Sigmoid colon (tissue), 4 donors: ENCODE results near the gene MAPKBP1.

ENCODE experiments used
- CTCF ChIP-seq, 4 experiments: fragments of 450-650 bp in 3 of 4; fragments of 200-600 bp in 1 of 4; IDR thresholded peaks; one replicate each; pipeline ENCODE4 v1.5.1; 2016 to 2019; ENCODE audit warnings: antibody characterized with exemption in 4 of 4, mild to moderate bottlenecking in 3 of 4, moderate library complexity in 2 of 4
- EP300 ChIP-seq, 4 donors: sonication (generic); formaldehyde crosslinking; IDR thresholded peaks; one replicate each; pipeline ENCODE4 v1.6.1; 2017; ENCODE audit warnings: antibody characterized with exemption in 4 of 4
- POLR2A ChIP-seq, 2 donors: fragments of 450-650 bp; IDR thresholded peaks; one replicate each; pipeline ENCODE4 v1.6.1; 2016; ENCODE audit warnings: antibody characterized with exemption in 2 of 2, mild to moderate bottlenecking in 2 of 2, moderate library complexity in 2 of 2
- POLR2AphosphoS5 ChIP-seq, 4 donors: sonication (generic); formaldehyde crosslinking; IDR thresholded peaks; one replicate each; pipeline ENCODE4 v1.6.1; 2017; ENCODE audit warnings: antibody characterized with exemption in 4 of 4

- TF ChIP-seq POLR2A (IDR thresholded peaks at IDR 0.05) (no peak), CTCF (IDR thresholded peaks at IDR 0.05) (no peak), EP300 (IDR thresholded peaks at IDR 0.05) (no peak), POLR2AphosphoS5 (IDR thresholded peaks at IDR 0.05) (no peak)
Observed at GRCh38 chr15:41851167-41851523, 76.9 kb downstream of the MAPKBP1 start.
